Measurements from ENCODE around the gene KCNB1. TPM values are rescaled to one million over a fixed set of nuclear protein-coding genes. Genes with fewer than 3 reads are reported as not detected.

KCNB1 gene
- total RNA-seq, 5 donors from 2014 or later (not counting 1 experiment from before 2014, with no cell fraction given): 0.03 to 0.13 (median 0.12) TPM; not detected in 1

- Mint-ChIP-seq H3K36me3 (no peaks in the 10 kb centered on the region), H3K9me3 (no peaks in the 10 kb centered on the region), H3K27me3 (peaks cover 29 to 46% of the 10 kb centered on the region in 2 donors), H3K4me1 (peaks cover 0 to 2% (median 2%) of the 10 kb centered on the region in 3 donors), H3K27ac (no peak overlapping the region), H3K4me3 (no peak overlapping the region)
- Histone ChIP-seq H3K4me1 (ENCODE audit: control insufficient read depth in 1 of 2, extremely low read depth in 1 of 2, insufficient read depth in 2 of 2, low read length in 2 of 2) (peaks cover 0 to 7% of the 10 kb centered on the region in 2 experiments), H3K27me3 (replicated peaks in 1 of 2; ENCODE audit: control insufficient read depth in 2 of 2, extremely low read depth in 1 of 2, insufficient read depth in 2 of 2, low read length in 1 of 2) (peaks cover 2 to 51% of the 10 kb centered on the region in 2 experiments), H3K27ac (ENCODE audit: low read length) (no peak overlapping the region), H3K36me3 (ENCODE audit: control insufficient read depth in 2 of 2, extremely low read depth in 1 of 2, insufficient read depth in 1 of 2, low read length in 1 of 2) (no peaks in the 10 kb centered on the region), H3K9me3 (no peaks in the 10 kb centered on the region), H3K4me3 (ENCODE audit: control insufficient read depth in 1 of 2, extremely low read depth in 1 of 2, low read length in 1 of 2) (no peak overlapping the region)
- WGBS (ENCODE audit: insufficient coverage): no CpG with 5 or more reads among the region's 2 CpGs
- no peak for DNase-seq
- POLR2A ChIA-PET: no interaction called here
- ATAC-seq (replicated peaks in 1 of 4): no peak
- CTCF ChIA-PET: no interaction called here
These were observed 31.0 kb upstream of the KCNB1 start for GRCh38 chr20:49513517-49513916.

- DNase-seq (no peak), ATAC-seq (replicated peaks in 1 of 4) (no peak)
- Histone ChIP-seq H3K27me3 (replicated peaks in 1 of 2; ENCODE audit: control insufficient read depth in 2 of 2, extremely low read depth in 1 of 2, insufficient read depth in 2 of 2, low read length in 1 of 2) (peaks cover 2 to 56% of the 10 kb centered on the region in 2 experiments), H3K9me3 (no peaks in the 10 kb centered on the region), H3K36me3 (ENCODE audit: control insufficient read depth in 2 of 2, extremely low read depth in 1 of 2, insufficient read depth in 1 of 2, low read length in 1 of 2) (no peaks in the 10 kb centered on the region), H3K27ac (ENCODE audit: low read length) (no peak overlapping the region), H3K4me1 (ENCODE audit: control insufficient read depth in 1 of 2, extremely low read depth in 1 of 2, insufficient read depth in 2 of 2, low read length in 2 of 2) (peaks cover 0 to 9% of the 10 kb centered on the region in 2 experiments), H3K4me3 (ENCODE audit: control insufficient read depth in 1 of 2, extremely low read depth in 1 of 2, low read length in 1 of 2) (no peak overlapping the region)
- Mint-ChIP-seq H3K4me1 (peaks cover 0 to 3% (median 3%) of the 10 kb centered on the region in 3 donors), H3K9me3 (no peaks in the 10 kb centered on the region), H3K4me3 (no peak overlapping the region), H3K36me3 (no peaks in the 10 kb centered on the region), H3K27me3 (peaks cover 31 to 47% of the 10 kb centered on the region in 2 donors), H3K27ac (no peak overlapping the region)
- ChIA-PET POLR2A (no interaction called here), CTCF (interaction anchor here in 1 of 2 donors (0.7 kb wide), 1 partner anchor 693 kb away, joined by 5 read pairs; no protein-coding TSS in a partner anchor)
- 86% methylated on average over 8 of the region's 11 CpGs for WGBS (ENCODE audit: insufficient coverage)
These were observed 30.5 kb upstream of the KCNB1 start for GRCh38 chr20:49513009-49513408.

DNA sequence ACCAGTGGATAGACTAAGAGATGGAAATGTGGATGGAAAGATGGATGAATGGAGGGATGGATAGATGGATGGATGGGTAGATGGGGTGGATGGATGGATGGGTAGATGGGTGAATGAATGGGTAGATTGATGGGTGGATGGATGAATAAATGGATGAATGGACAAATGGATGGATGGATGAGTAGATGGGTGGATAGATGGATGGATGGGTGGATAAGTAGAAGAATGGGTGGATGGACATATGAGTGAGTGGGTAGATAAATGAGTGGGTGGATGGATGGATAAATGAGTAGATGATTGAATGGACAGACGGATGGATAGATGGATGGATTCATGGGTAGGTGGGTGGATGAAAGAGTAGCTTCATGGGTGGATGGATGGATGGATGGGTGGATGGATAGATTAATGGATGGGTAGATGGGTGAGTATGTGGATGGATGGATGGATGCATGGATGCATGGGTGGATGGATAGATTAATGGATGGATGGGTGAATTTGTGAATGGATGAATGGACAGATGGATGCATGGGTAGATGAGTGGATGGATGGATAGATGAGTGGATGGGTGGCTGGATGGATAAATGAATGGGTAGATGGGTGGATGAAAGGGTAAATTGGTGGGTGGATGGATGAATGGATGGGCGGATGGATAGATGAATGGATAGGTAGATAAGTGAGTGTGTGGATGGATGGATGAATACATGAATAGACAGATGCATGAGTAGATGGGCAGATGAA, 29.5 kb upstream of the KCNB1 start:
- ATAC-seq (replicated peaks in 1 of 4): no peak
- H3K4me3 Mint-ChIP-seq: no peak overlapping the region
- Histone ChIP-seq H3K36me3 (ENCODE audit: control insufficient read depth in 2 of 2, extremely low read depth in 1 of 2, insufficient read depth in 1 of 2, low read length in 1 of 2) (no peaks in the 10 kb centered on the region), H3K27ac (ENCODE audit: low read length) (no peak overlapping the region), H3K27me3 (replicated peaks in 1 of 2; ENCODE audit: control insufficient read depth in 2 of 2, extremely low read depth in 1 of 2, insufficient read depth in 2 of 2, low read length in 1 of 2) (peaks cover 2 to 60% of the 10 kb centered on the region in 2 experiments), H3K4me3 (ENCODE audit: control insufficient read depth in 1 of 2, extremely low read depth in 1 of 2, low read length in 1 of 2) (no peak overlapping the region), H3K4me1 (ENCODE audit: control insufficient read depth in 1 of 2, extremely low read depth in 1 of 2, insufficient read depth in 2 of 2, low read length in 2 of 2) (peaks cover 0 to 4% of the 10 kb centered on the region in 2 experiments), H3K9me3 (no peaks in the 10 kb centered on the region)
- H3K27me3 Mint-ChIP-seq: peaks cover 33 to 51% of the 10 kb centered on the region in 2 donors
- ChIA-PET CTCF (no interaction called here), POLR2A (no interaction called here)
- H3K36me3 Mint-ChIP-seq: no peaks in the 10 kb centered on the region
- H3K4me1 Mint-ChIP-seq: peaks cover 0 to 5% (median 3%) of the 10 kb centered on the region in 3 donors
- H3K27ac Mint-ChIP-seq: no peak overlapping the region
- DNase-seq: no peak
- WGBS (ENCODE audit: insufficient coverage): 86% methylated on average over 2 of the region's 2 CpGs
- no peaks in the 10 kb centered on the region for H3K9me3 Mint-ChIP-seq

GRCh38 chr20:49510562-49511122, 28.2 kb upstream of the KCNB1 start:
- DNase-seq: no peak
- Histone ChIP-seq H3K4me1 (ENCODE audit: control insufficient read depth in 1 of 2, extremely low read depth in 1 of 2, insufficient read depth in 2 of 2, low read length in 2 of 2) (peaks cover 0 to 4% of the 10 kb centered on the region in 2 experiments), H3K27ac (ENCODE audit: low read length) (no peak overlapping the region), H3K9me3 (no peaks in the 10 kb centered on the region), H3K27me3 (replicated peaks in 1 of 2; ENCODE audit: control insufficient read depth in 2 of 2, extremely low read depth in 1 of 2, insufficient read depth in 2 of 2, low read length in 1 of 2) (peaks cover 2 to 60% of the 10 kb centered on the region in 2 experiments), H3K4me3 (ENCODE audit: control insufficient read depth in 1 of 2, extremely low read depth in 1 of 2, low read length in 1 of 2) (no peak overlapping the region), H3K36me3 (ENCODE audit: control insufficient read depth in 2 of 2, extremely low read depth in 1 of 2, insufficient read depth in 1 of 2, low read length in 1 of 2) (no peaks in the 10 kb centered on the region)
- H3K9me3 Mint-ChIP-seq: no peaks in the 10 kb centered on the region
- POLR2A ChIA-PET: no interaction called here
- peaks cover 36 to 58% of the 10 kb centered on the region in 2 donors for H3K27me3 Mint-ChIP-seq
- 64% methylated on average over 10 of the region's 12 CpGs for WGBS (ENCODE audit: insufficient coverage)
- no peaks in the 10 kb centered on the region for H3K36me3 Mint-ChIP-seq
- H3K4me3 Mint-ChIP-seq: no peak overlapping the region
- H3K4me1 Mint-ChIP-seq: peaks cover 0 to 5% (median 3%) of the 10 kb centered on the region in 3 donors
- no peak for ATAC-seq (replicated peaks in 1 of 4)
- CTCF ChIA-PET: no interaction called here
- H3K27ac Mint-ChIP-seq: no peak overlapping the region

GRCh38 chr20:49508435-49509199, 26.1 kb upstream of the KCNB1 start:
- ChIA-PET POLR2A (no interaction called here), CTCF (no interaction called here)
- no peaks in the 10 kb centered on the region for H3K9me3 ChIP-seq
- Mint-ChIP-seq H3K27ac (no peak overlapping the region), H3K27me3 (peaks cover 36 to 52% of the 10 kb centered on the region in 2 donors), H3K4me3 (no peak overlapping the region), H3K36me3 (no peaks in the 10 kb centered on the region), H3K9me3 (no peaks in the 10 kb centered on the region), H3K4me1 (peaks cover 0 to 5% (median 3%) of the 10 kb centered on the region in 3 donors)
- ATAC-seq (replicated peaks in 1 of 4) (peak in 2 of 4 experiments; percentile 36 to 42), DNase-seq (peak in 1 of 35 experiments; percentile 47)
- 32% methylated on average over 6 of the region's 14 CpGs for WGBS (ENCODE audit: insufficient coverage)
- peaks cover 2 to 54% of the 10 kb centered on the region in 2 experiments for H3K27me3 ChIP-seq (replicated peaks in 1 of 2; ENCODE audit: control insufficient read depth in 2 of 2, extremely low read depth in 1 of 2, insufficient read depth in 2 of 2, low read length in 1 of 2)
- no peaks in the 10 kb centered on the region for H3K36me3 ChIP-seq (ENCODE audit: control insufficient read depth in 2 of 2, extremely low read depth in 1 of 2, insufficient read depth in 1 of 2, low read length in 1 of 2)
- H3K27ac ChIP-seq (ENCODE audit: low read length): no peak overlapping the region
- no peak overlapping the region for H3K4me3 ChIP-seq (ENCODE audit: control insufficient read depth in 1 of 2, extremely low read depth in 1 of 2, low read length in 1 of 2)
- H3K4me1 ChIP-seq (ENCODE audit: control insufficient read depth in 1 of 2, extremely low read depth in 1 of 2, insufficient read depth in 2 of 2, low read length in 2 of 2): peaks cover 0 to 4% of the 10 kb centered on the region in 2 experiments

DNA sequence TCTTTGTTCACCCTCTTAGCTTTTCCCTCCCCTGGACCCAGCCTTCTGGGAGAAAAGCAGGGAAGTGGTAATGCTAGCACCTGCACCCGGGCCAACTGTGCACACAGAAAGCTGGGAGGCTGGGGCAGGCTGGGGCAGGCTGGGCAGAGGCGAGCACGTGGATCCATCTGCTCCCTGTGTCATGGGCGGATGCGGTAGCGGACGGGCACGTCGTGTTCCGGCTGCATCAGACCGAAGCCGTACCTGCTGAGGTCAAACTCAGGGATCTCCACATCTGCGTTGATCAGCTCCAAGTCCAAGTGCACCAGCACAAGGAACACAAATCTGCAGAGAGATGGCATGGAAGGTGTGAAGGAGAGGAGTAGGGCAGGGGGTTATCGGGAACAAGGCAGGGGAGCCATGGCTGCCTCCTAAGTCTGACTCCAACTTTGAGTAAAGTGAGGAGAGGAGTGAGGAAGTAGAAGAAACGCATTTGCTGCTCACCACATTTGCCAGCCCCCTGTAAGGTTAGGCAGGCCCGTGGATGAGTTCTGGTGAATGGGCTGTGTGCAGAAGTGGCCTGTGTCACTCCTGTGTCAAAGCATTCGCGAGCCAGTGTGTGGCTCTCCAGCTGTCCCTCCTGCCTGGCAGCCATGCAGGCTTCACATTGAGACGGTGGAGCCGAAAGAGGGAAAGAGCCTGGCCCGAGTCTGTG, 25.4 kb upstream of the KCNB1 start:
- ChIA-PET POLR2A (no interaction called here), CTCF (no interaction called here)
- ATAC-seq (replicated peaks in 1 of 4) (no peak), DNase-seq (no peak)
- Histone ChIP-seq H3K4me3 (ENCODE audit: control insufficient read depth in 1 of 2, extremely low read depth in 1 of 2, low read length in 1 of 2) (no peak overlapping the region), H3K4me1 (ENCODE audit: control insufficient read depth in 1 of 2, extremely low read depth in 1 of 2, insufficient read depth in 2 of 2, low read length in 2 of 2) (peaks cover 0 to 4% of the 10 kb centered on the region in 2 experiments), H3K27me3 (replicated peaks in 1 of 2; ENCODE audit: control insufficient read depth in 2 of 2, extremely low read depth in 1 of 2, insufficient read depth in 2 of 2, low read length in 1 of 2) (peaks cover 2 to 51% of the 10 kb centered on the region in 2 experiments), H3K36me3 (ENCODE audit: control insufficient read depth in 2 of 2, extremely low read depth in 1 of 2, insufficient read depth in 1 of 2, low read length in 1 of 2) (no peaks in the 10 kb centered on the region), H3K27ac (ENCODE audit: low read length) (no peak overlapping the region), H3K9me3 (no peaks in the 10 kb centered on the region)
- Mint-ChIP-seq H3K36me3 (no peaks in the 10 kb centered on the region), H3K4me1 (peaks cover 0 to 5% (median 3%) of the 10 kb centered on the region in 3 donors), H3K27me3 (peaks cover 35 to 53% of the 10 kb centered on the region in 2 donors), H3K27ac (no peak overlapping the region), H3K9me3 (no peaks in the 10 kb centered on the region), H3K4me3 (no peak overlapping the region)
- 82% methylated on average over 20 of the region's 21 CpGs for WGBS (ENCODE audit: insufficient coverage)
